GM12864 (cell line): ENCODE data around the gene HTRA3.

Source experiments
- DNase-seq: peaks from one replicate; pipeline ENCODE4 v3.0.0-alpha.2; 2011; ENCODE audit warnings: low read depth
- H3K4me3 ChIP-seq: 2 replicates; pipeline ENCODE4 v1.5.1; 2011; ENCODE audit warnings: mild to moderate bottlenecking, low read depth, low read length, control low read depth
- TF ChIP-seq, protein P1 (sequence below): IDR thresholded peaks from 2 replicates; pipeline ENCODE4 v1.5.1; 2011; ENCODE audit warnings: low read depth, mild to moderate bottlenecking, moderate library complexity, low read length, control low read depth, inconsistent platforms; ENCODE audit errors: missing control alignments

HTRA3 gene

GRCh38 chr4:8351931-8352367, 82.4 kb downstream of the HTRA3 start:
- no peak overlapping the region for H3K4me3 ChIP-seq
- no peak for DNase-seq

DNA sequence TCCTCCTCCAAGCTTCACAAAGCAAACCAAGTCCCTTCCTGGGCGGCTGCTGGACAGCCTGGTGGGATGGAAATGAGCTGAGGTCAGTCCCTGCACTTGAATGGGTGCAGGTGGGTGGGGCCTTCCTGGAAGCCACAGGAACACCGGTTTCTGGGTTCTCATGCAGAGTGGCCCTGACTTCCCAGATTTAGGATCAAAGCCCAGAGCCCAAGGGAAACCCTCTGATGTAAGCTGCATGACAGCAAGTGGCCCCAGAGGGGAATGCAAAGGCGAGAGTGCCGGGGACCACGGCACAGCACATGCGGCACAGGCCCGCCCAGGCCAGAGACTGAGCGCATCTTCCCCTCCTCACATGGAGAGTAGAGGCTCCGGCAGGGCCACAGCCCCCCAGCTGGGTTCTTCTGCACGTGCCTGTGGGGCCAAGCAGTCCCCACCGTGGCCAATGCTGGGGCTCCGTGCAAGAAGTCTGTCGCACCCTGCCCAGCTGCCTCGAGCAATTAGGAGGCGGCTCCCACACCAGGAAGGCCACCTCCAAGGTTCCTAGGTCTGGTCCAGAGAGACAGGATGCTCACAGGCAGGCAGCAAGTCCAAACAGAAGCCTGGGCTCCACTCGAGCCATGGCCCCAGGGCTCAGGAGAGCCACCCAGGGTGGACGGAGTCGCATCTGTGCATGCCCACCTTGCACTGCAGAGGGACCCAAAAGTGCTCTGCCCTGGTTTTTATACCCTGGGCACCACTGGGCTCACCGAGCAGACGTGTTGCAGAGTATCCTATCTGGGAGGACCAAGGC, 83.0 kb downstream of the HTRA3 start:
- H3K4me3 ChIP-seq: no peak overlapping the region
- TF ChIP-seq, protein P1, sequence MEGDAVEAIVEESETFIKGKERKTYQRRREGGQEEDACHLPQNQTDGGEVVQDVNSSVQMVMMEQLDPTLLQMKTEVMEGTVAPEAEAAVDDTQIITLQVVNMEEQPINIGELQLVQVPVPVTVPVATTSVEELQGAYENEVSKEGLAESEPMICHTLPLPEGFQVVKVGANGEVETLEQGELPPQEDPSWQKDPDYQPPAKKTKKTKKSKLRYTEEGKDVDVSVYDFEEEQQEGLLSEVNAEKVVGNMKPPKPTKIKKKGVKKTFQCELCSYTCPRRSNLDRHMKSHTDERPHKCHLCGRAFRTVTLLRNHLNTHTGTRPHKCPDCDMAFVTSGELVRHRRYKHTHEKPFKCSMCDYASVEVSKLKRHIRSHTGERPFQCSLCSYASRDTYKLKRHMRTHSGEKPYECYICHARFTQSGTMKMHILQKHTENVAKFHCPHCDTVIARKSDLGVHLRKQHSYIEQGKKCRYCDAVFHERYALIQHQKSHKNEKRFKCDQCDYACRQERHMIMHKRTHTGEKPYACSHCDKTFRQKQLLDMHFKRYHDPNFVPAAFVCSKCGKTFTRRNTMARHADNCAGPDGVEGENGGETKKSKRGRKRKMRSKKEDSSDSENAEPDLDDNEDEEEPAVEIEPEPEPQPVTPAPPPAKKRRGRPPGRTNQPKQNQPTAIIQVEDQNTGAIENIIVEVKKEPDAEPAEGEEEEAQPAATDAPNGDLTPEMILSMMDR: no peak
- DNase-seq: no peak

More at GRCh38 chr4:8351931-8352367, 82.4 kb downstream of the HTRA3 start:
- TF ChIP-seq, protein P1: no peak

DNA sequence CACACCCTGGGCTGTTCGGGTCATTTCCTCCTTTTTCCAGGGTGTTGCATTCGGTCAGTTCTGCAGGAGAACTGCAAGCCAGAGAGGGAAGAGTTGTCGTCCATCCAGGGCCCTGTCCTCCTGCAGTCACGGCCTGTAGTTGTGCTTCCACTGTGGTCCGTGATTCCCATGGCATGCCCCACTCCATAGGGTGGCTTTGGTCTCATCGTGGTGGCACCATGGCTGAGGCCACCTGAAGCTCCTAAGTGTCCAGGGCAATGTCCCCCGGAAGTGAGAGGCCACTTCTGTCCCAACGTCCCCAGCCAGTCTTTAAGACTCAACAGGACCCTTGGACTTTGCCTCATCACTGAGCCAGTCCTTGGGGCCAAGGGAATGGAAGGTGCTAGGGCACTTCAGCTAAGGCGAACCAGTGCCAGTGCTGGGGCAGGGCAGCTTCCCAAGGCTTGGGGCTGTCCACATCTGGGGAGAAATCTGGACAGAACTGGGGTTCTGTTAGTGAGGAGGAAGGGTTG, 83.7 kb downstream of the HTRA3 start:
- DNase-seq: no peak
- H3K4me3 ChIP-seq: no peak overlapping the region
- TF ChIP-seq, protein P1: no peak

- no peak overlapping the region for H3K4me3 ChIP-seq
- no peak for DNase-seq
- TF ChIP-seq, protein P1: no peak
These were observed 84.4 kb downstream of the HTRA3 start for GRCh38 chr4:8353912-8354453.

DNA sequence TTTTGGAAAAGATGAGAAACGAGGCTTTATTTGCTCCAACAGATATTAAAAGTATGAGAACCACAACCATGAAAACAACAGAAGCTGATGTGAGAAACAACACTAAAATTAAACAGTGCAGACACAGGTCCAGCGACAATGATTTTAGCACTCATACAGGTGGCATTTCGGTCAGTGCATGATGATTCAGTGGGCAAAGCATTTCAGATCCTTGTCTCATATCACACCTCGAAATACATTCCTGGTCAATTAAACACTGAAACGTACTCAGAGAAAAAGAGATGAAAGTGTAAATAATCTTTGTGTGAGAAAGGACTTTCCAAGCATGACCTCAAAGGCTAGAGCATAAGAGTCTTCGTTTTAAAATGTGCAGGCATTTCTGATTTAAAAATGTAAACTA, 85.8 kb downstream of the HTRA3 start:
- TF ChIP-seq, protein P1: no peak
- DNase-seq: no peak
- no peak overlapping the region for H3K4me3 ChIP-seq

DNA sequence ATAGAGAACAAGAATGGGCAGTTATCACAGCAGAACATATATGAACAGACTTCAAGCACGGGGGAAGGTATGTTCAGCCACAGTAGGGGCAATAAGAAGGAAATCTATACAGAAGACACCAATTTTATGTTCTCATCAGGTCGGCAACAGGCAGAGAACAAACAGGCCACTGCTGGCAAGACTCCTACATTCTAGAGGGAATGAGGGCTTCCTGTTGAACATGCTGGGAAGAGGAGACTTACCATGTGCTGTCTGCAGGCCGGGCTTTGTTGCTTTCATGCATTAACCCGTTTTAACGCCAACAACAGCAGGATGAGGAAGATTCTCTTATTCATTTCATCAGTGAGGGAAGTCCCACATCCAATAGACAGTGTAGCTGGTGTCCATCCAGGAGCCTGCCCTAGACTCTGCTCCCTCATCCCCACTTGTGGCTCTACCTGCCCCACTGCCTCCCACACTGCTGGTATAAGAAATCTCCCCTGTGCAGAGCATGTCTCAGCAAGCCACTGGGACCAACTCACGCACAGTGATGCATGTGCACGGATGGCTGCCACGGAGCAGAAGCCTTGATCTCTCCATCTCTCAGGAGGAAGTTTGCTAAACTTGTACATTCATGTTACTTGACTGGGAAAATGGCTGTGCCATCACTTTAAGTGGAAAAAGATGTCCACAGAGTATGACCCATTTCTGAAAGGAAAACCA, 86.5 kb downstream of the HTRA3 start:
- no peak overlapping the region for H3K4me3 ChIP-seq
- TF ChIP-seq, protein P1: no peak
- no peak for DNase-seq
